DOHH2 (cell line): ENCODE results near the gene DAGLA.

Source experiments
- EZH2phosphoT487 ChIP-seq: fragments of 200-600 bp; sonication (generic); IDR thresholded peaks from 2 replicates; pipeline ENCODE4 v1.6.1; 2017; ENCODE audit warnings: borderline replicate concordance, mild to moderate bottlenecking, antibody characterized with exemption, low read length, moderate library complexity, mixed read lengths
- TF ChIP-seq, protein P1 (sequence below): fragments of 200-600 bp; sonication (generic); IDR thresholded peaks from one replicate; pipeline ENCODE4 v1.5.1; 2014; ENCODE audit warnings: antibody characterized with exemption, mild to moderate bottlenecking, low read depth, low read length; ENCODE audit not compliant: poor library complexity, severe bottlenecking

DNA sequence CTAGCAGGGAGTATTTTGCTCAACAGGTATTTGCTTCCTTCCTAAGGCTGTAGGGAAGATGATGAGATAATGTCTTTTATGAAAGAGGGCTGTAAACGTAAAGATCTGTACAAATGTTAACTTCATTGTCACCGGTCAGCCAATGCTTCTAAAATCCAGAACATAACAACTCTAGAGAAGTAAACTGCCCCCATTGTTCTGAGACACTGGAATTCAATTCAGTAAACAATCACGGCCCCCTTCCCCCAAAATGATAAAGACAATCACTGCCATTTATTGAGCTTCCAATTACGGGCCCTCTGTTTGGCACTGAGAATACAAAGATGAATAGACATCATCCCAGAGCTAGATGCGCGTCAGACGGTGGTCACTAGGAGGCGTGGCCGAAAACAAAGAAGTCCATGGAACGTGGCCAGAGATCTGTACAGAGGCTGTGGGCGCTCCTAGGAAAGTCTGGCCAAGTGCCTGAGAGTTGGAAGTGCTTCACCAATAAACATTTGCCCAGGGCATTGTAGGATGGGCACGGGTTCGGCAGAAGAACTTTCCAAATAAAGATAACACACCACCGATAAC is 111.6 kb downstream of the DAGLA start:
- no peak for TF ChIP-seq EZH2phosphoT487
- TF ChIP-seq, protein P1, sequence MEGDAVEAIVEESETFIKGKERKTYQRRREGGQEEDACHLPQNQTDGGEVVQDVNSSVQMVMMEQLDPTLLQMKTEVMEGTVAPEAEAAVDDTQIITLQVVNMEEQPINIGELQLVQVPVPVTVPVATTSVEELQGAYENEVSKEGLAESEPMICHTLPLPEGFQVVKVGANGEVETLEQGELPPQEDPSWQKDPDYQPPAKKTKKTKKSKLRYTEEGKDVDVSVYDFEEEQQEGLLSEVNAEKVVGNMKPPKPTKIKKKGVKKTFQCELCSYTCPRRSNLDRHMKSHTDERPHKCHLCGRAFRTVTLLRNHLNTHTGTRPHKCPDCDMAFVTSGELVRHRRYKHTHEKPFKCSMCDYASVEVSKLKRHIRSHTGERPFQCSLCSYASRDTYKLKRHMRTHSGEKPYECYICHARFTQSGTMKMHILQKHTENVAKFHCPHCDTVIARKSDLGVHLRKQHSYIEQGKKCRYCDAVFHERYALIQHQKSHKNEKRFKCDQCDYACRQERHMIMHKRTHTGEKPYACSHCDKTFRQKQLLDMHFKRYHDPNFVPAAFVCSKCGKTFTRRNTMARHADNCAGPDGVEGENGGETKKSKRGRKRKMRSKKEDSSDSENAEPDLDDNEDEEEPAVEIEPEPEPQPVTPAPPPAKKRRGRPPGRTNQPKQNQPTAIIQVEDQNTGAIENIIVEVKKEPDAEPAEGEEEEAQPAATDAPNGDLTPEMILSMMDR, result peak; percentile 18
